KG1 (cell line): ENCODE measurements around the gene TBX21.

Experiments used
- DNase-seq: peaks from one replicate; lab custom pipeline; 2025; lab: John Stamatoyannopoulos, UW

Gene TBX21

DNA sequence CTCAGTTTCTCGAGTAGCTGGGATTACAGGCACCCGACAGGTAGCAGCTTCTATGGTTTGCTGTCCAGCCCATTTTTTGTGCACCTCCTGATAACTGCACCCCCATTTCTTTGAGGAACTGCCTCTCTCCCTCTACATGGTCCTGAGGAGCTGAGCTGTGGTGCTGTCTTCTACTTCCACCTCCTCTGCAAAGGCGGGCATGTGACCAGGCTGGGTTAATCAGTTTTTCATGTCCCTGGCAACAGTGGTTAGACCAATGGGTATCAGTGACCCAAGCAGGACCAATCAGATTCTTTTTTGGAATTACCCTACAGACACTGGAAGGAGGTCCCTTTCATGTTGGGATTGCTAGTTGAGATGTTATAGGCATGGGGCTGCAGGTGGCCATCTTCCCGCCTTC is 41.3 kb downstream of the TBX21 start:
- no peak for DNase-seq

DNA sequence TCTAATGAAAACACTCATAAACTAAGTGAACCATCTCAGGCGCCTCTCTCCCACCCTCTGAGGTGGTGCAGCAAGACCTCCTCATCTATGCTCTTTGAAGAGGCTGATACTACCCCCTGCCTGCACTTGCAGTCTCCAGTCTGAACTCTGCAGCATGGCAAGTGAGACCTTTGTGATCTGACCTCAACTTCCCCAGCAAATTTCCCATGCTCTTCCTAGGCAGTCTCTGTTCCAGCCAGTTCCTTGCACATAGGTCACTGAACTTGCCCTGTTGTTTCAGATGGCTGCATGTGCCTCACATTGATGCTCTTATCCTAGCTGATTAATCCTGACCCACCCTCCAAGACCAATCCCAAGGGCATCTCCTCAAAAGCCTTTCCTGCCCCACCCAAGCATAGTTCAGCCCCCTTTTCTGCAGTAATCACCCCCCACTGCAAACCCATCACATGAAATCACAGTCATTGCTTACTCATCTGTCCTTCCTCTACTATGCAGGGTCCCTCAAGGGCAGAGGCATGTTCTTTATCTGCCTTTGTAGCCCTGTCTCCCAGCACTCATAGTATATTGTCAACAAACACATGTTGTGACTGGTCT is 42.0 kb downstream of the TBX21 start:
- no peak for DNase-seq

- no peak for DNase-seq
Observed at GRCh38 chr17:47776330-47777197, 43.5 kb downstream of the TBX21 start.

DNA sequence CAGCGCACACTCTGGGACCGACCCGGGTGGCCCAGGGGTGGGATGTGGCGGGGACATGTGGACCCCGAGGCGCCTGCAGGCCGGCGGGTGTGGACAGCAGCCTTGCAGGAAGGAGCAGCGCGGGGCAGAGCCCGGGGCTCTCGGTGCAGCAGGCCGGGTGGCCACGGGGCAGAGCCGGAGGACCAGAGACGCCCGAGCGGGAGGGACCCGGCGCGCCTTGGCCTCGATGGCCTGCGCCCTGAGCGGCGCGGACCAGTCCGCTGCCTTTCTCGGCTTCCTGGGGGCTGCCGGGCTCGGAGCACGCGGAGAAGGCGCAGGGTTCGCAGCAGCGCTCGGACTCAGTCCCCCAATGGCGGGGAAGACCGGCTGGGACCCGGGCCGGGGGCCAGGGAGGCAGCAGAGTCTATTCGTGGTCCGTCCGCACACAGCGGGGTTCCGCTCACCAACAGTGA is 45.2 kb downstream of the TBX21 start:
- DNase-seq = no peak

DNA sequence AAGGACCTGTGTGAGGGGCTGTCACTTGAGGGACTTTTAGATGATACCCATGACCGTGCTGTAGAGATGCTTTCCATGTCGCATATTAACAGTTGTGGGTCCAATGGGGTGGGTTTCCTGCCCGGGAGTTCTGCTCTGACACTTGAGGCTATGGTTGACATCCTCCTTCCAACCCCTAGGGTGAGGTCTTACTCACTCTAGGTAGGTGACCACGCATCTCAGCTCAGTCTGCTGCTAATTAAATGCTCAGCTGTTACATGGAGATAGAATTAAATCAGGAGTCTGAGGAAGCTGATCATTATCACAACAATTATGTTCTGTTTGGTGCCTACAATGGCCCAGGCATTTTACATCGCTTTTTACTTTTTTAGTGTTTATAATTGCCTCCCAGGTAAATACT is 48.4 kb downstream of the TBX21 start:
- DNase-seq = no peak

DNA sequence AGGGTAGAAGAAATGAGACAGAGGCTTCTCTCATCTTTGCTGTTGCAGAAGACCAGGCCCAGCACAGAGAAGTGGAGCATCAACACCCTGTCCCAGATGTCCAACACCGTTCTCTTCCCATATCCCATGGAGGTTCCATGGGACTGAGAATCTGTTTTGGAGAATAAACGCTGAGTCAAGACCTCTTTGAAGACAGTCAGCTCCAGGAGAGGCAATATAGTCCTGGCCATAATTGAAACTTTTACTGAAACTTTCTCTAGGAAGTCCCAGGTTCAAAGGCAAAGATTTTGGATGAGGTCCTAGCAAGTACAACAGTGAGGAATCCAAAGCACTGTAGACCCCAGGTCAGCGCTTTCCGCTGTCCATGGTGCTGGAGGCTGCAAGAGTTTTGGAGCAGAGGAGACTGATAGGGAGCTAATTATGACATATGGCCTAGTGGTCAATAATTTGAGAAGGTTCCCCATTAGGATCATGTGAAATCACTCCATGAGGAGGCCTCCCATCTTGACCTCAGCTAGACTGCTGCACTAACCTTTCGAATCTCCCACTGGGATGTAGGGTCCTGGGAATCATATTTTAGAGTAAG is 52.6 kb downstream of the TBX21 start:
- no peak for DNase-seq

DNA sequence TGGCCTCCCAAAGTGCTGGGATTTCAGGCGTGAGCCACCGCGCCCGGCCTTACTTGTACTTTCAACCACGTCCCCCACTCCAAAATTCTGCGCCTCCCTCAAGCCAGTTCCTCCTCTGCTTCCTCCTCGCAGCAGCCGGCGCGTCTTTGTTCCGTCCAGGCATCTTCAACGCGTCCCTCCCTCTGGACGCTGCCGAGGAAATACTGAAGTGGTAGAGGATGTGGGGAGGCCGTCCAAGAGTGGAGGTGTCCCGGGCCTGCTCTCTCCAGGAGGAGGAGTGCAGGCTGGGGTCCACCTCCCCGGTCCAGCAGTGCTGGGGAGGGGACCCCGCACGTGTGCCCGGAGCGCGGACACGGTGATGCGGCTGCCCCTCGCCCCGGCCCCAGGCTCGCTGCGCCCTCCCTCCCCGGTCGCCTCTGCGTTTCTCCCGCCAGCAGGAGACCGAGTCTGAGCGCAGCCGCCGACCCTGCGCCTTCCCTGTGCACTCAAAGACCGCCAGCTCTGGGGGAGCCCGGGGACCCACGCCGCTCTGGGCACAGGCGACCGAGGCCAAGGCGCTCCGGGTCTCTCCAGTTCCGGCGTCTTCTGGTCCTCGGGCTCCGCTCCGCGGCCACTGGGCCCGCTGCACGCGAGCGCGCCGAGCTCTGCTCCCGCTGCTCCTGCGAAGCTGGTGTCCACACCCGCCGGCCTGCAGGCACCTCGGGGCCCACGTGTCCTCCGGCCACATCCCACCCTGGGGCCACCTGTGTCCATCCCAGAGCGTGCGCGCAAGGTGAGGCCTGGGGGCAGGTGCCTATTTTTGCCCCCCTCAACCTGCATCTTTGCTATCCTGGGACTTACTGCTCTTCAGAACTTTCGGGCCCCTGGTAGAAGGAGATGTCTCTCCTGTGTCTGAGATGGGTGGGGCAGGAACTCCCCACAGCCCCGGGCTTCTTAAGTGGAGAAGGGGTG is 56.9 kb downstream of the TBX21 start:
- no peak for DNase-seq

GRCh38 chr17:47791025-47791424 is 58.0 kb downstream of the TBX21 start:
- DNase-seq = no peak

GRCh38 chr17:47792457-47792856 is 59.4 kb downstream of the TBX21 start:
- DNase-seq = no peak

- DNase-seq = no peak
Observed at GRCh38 chr17:47792979-47793378, 59.9 kb downstream of the TBX21 start.
